ENCODE data around the gene NLK.

The NLK gene

DNA sequence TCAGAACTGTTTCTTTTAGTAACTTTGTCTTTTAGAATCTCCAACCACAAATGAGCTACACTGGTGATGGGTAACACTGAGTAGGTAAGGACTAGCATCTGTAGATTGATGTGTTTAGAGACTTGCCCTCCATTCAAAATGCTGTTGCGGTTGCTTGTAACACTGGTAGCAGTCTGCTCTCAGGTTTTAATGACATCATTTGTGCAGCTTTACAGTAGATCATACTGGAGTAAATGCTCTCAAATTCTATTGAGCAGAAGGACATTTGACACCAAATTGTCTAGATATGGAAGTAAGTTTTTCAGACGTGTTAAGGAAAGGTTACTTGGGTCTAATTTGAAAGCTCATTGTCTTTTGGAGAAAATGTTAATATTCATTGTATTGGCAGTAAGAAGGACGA, 98.8 kb downstream of the NLK start:
- no peak overlapping the region for H3K4me3 ChIP-seq (ENCODE audit: low read length, poor library complexity, severe bottlenecking)
- H2AFZ ChIP-seq (ENCODE audit: low read length): no peak overlapping the region
- H3K27me3 ChIP-seq (ENCODE audit: insufficient read depth, low read length, poor library complexity, severe bottlenecking): no peaks in the 10 kb centered on the region
- no peak overlapping the region for H3K9ac ChIP-seq (ENCODE audit: low read depth, low read length, poor library complexity, severe bottlenecking)
- H3K4me2 ChIP-seq (ENCODE audit: low read depth, low read length, poor library complexity, severe bottlenecking): no peak overlapping the region
- no peaks in the 10 kb centered on the region for H3F3A ChIP-seq (ENCODE audit: low read depth)
- no peaks in the 10 kb centered on the region for H3K9me3 ChIP-seq (ENCODE audit: insufficient read depth, low read depth, low read length)
- no peaks in the 10 kb centered on the region for H3K9me2 ChIP-seq (replicated peaks; ENCODE audit: low read depth, low read length)
- H4K20me1 ChIP-seq (ENCODE audit: insufficient read depth, low read length, poor library complexity, severe bottlenecking): no peaks in the 10 kb centered on the region
- no peaks in the 10 kb centered on the region for H3K4me1 ChIP-seq (ENCODE audit: insufficient read depth, low read length, poor library complexity, severe bottlenecking)
- H3K36me3 ChIP-seq (ENCODE audit: insufficient read depth, low read length): peaks cover 9% of the 10 kb centered on the region; the same call in 1 of the 2 replicates
- TF ChIP-seq, protein P1, sequence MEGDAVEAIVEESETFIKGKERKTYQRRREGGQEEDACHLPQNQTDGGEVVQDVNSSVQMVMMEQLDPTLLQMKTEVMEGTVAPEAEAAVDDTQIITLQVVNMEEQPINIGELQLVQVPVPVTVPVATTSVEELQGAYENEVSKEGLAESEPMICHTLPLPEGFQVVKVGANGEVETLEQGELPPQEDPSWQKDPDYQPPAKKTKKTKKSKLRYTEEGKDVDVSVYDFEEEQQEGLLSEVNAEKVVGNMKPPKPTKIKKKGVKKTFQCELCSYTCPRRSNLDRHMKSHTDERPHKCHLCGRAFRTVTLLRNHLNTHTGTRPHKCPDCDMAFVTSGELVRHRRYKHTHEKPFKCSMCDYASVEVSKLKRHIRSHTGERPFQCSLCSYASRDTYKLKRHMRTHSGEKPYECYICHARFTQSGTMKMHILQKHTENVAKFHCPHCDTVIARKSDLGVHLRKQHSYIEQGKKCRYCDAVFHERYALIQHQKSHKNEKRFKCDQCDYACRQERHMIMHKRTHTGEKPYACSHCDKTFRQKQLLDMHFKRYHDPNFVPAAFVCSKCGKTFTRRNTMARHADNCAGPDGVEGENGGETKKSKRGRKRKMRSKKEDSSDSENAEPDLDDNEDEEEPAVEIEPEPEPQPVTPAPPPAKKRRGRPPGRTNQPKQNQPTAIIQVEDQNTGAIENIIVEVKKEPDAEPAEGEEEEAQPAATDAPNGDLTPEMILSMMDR (conservative IDR thresholded peaks at IDR 0.05; ENCODE audit: low read length): no peak
- no peak for TF ChIP-seq EZH2phosphoT487 (IDR thresholded peaks at IDR 0.05; ENCODE audit: borderline replicate concordance)
- no peaks in the 10 kb centered on the region for H3K79me2 ChIP-seq (ENCODE audit: insufficient read depth, low read length)

DNA sequence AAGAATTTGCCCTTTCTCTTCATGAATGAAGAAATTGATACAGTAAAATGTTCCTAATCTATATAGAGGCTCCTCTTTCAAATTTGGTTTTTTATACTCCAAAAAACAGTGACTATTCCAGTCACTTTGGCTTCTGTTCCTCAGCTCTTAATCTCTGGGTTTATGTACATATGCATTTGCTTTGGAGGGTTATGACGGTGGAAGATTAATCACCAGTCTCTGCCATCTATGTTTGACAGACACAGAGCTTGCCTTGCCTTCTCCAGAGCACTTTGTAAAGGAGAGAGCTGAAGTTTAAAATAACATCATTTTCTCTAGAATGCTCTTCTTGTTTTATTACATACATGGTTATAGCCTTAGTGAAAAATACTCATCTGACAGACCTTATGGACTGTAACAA, 99.3 kb downstream of the NLK start:
- Histone ChIP-seq H3K9me3 (ENCODE audit: insufficient read depth, low read depth, low read length) (no peaks in the 10 kb centered on the region), H3K9ac (ENCODE audit: low read depth, low read length, poor library complexity, severe bottlenecking) (no peak overlapping the region), H2AFZ (ENCODE audit: low read length) (no peak overlapping the region), H3K4me2 (ENCODE audit: low read depth, low read length, poor library complexity, severe bottlenecking) (no peak overlapping the region), H3K9me2 (replicated peaks; ENCODE audit: low read depth, low read length) (no peaks in the 10 kb centered on the region), H3K79me2 (ENCODE audit: insufficient read depth, low read length) (no peaks in the 10 kb centered on the region), H3F3A (ENCODE audit: low read depth) (no peaks in the 10 kb centered on the region), H3K27me3 (ENCODE audit: insufficient read depth, low read length, poor library complexity, severe bottlenecking) (no peaks in the 10 kb centered on the region), H3K36me3 (ENCODE audit: insufficient read depth, low read length) (peaks cover 9% of the 10 kb centered on the region; the same call in 1 of the 2 replicates), H3K4me1 (ENCODE audit: insufficient read depth, low read length, poor library complexity, severe bottlenecking) (no peaks in the 10 kb centered on the region), H4K20me1 (ENCODE audit: insufficient read depth, low read length, poor library complexity, severe bottlenecking) (no peaks in the 10 kb centered on the region), H3K4me3 (ENCODE audit: low read length, poor library complexity, severe bottlenecking) (no peak overlapping the region)
- TF ChIP-seq EZH2phosphoT487 (IDR thresholded peaks at IDR 0.05; ENCODE audit: borderline replicate concordance): no peak
- TF ChIP-seq, protein P1 (conservative IDR thresholded peaks at IDR 0.05; ENCODE audit: low read length): no peak

DNA sequence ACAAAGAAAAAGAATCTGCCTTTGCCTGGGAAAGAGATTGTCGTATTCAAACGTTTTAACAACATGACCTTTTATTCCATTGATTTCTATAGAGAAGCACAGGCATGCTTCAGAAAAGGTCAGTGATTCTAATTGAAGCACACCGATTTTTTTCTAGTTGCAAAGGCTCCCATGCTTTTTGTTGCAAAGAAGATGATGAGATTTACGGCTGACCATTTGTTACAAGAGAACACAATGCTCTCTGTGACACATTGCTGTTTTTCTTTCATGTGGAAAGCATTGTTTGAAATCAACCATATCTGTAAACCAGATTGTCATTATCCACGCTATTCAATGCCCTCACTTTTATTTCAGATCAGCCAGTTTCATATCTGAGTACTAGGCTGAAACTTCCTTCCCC, 99.8 kb downstream of the NLK start:
- Histone ChIP-seq H3F3A (ENCODE audit: low read depth) (no peaks in the 10 kb centered on the region), H3K4me3 (ENCODE audit: low read length, poor library complexity, severe bottlenecking) (no peak overlapping the region), H3K4me1 (ENCODE audit: insufficient read depth, low read length, poor library complexity, severe bottlenecking) (no peaks in the 10 kb centered on the region), H3K9me2 (replicated peaks; ENCODE audit: low read depth, low read length) (no peaks in the 10 kb centered on the region), H3K27me3 (ENCODE audit: insufficient read depth, low read length, poor library complexity, severe bottlenecking) (no peaks in the 10 kb centered on the region), H3K4me2 (ENCODE audit: low read depth, low read length, poor library complexity, severe bottlenecking) (no peak overlapping the region), H3K9ac (ENCODE audit: low read depth, low read length, poor library complexity, severe bottlenecking) (no peak overlapping the region), H3K9me3 (ENCODE audit: insufficient read depth, low read depth, low read length) (no peaks in the 10 kb centered on the region), H2AFZ (ENCODE audit: low read length) (no peak overlapping the region), H3K79me2 (ENCODE audit: insufficient read depth, low read length) (no peaks in the 10 kb centered on the region), H3K36me3 (ENCODE audit: insufficient read depth, low read length) (peaks cover 9% of the 10 kb centered on the region; the same call in 1 of the 2 replicates), H4K20me1 (ENCODE audit: insufficient read depth, low read length, poor library complexity, severe bottlenecking) (no peaks in the 10 kb centered on the region)
- no peak for TF ChIP-seq EZH2phosphoT487 (IDR thresholded peaks at IDR 0.05; ENCODE audit: borderline replicate concordance)
- TF ChIP-seq, protein P1 (conservative IDR thresholded peaks at IDR 0.05; ENCODE audit: low read length): no peak

Measured in Loucy (cell line).